H1 (cell line): ENCODE measurements around the gene MAD2L1BP. TPM values are rescaled to one million over a fixed set of nuclear protein-coding genes. Genes with fewer than 3 reads are reported as not detected.

Experiments
- KDM4A ChIP-seq: IDR thresholded peaks from one replicate; pipeline ENCODE4 v1.7.1; 2012; ENCODE audit warnings: low read depth, mild to moderate bottlenecking, moderate library complexity, low read length, inconsistent platforms; ENCODE audit not compliant: severe bottlenecking
- POLR2AphosphoS5 ChIP-seq: IDR thresholded peaks from 2 replicates; pipeline ENCODE4 v1.6.1; 2011; ENCODE audit warnings: low read depth, low read length
- YY1 ChIP-seq: IDR thresholded peaks from 2 replicates; pipeline ENCODE4 v1.6.1; 2011; ENCODE audit warnings: low read depth, mild to moderate bottlenecking, low read length
- polyA plus RNA-seq, 7 experiments: library from polyadenylated mRNA; depleted of rRNA in 3 of 7; stranded (reverse) in 5 of 7; unstranded in 2 of 7; fragments of >200 nt in 5 of 7; fragments of 200-250 nt in 2 of 7; gene quantifications; 1 replicate in 5 of 7; 2 replicates in 1 of 7; 4 replicates in 1 of 7; pipeline versions ENCODE4 v1.2.1 to v1.2.3, GENCODE V29; 2011 to 2013; ENCODE audit warnings: missing spikeins in 2 of 7, mixed read lengths in 2 of 7
- total RNA-seq: library from RNA; stranded (reverse); fragmentation: NEBNext Ultra II Directional; extraction: Animal tissue kit (Norgen Biotek cat#: 25700); gene quantifications from 2 replicates; pipeline ENCODE4 v1.2.1, GENCODE V29; 2021
- TF ChIP-seq, protein P1 (sequence below): fragments of 300-600 bp; sonication (generic); IDR thresholded peaks from 2 replicates; pipeline ENCODE4 v1.7.1; 2012; ENCODE audit warnings: low read length, moderate library complexity, mild to moderate bottlenecking, inconsistent platforms; ENCODE audit not compliant: insufficient replicate concordance

MAD2L1BP gene
- total and polyA plus RNA-seq, 2 of the 8 experiments (the other 6 are each of a cell fraction or from before 2014, with no cell fraction given), result 35.5 to 70.0 TPM

DNA sequence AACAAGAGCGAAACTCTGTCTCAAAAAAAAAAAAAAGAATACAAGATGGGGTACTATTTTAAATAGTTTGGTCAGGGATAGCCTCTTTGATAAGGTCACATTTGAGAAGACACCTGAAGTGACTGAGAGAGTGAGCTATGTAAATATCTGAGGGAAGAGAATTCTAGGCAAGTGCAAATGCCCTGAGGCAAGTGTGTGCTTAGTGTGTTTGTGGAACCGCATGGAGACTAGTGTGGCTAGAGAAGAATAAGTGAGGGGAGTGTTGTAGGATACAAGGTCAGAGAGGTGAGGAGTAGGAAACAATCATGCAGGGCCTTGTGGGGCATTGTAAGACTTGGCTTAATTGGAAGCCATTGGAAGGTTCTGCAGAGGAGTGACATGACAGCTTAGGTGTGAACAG lies 12.6 kb downstream of the MAD2L1BP start (continued):
- TF ChIP-seq, protein P1, sequence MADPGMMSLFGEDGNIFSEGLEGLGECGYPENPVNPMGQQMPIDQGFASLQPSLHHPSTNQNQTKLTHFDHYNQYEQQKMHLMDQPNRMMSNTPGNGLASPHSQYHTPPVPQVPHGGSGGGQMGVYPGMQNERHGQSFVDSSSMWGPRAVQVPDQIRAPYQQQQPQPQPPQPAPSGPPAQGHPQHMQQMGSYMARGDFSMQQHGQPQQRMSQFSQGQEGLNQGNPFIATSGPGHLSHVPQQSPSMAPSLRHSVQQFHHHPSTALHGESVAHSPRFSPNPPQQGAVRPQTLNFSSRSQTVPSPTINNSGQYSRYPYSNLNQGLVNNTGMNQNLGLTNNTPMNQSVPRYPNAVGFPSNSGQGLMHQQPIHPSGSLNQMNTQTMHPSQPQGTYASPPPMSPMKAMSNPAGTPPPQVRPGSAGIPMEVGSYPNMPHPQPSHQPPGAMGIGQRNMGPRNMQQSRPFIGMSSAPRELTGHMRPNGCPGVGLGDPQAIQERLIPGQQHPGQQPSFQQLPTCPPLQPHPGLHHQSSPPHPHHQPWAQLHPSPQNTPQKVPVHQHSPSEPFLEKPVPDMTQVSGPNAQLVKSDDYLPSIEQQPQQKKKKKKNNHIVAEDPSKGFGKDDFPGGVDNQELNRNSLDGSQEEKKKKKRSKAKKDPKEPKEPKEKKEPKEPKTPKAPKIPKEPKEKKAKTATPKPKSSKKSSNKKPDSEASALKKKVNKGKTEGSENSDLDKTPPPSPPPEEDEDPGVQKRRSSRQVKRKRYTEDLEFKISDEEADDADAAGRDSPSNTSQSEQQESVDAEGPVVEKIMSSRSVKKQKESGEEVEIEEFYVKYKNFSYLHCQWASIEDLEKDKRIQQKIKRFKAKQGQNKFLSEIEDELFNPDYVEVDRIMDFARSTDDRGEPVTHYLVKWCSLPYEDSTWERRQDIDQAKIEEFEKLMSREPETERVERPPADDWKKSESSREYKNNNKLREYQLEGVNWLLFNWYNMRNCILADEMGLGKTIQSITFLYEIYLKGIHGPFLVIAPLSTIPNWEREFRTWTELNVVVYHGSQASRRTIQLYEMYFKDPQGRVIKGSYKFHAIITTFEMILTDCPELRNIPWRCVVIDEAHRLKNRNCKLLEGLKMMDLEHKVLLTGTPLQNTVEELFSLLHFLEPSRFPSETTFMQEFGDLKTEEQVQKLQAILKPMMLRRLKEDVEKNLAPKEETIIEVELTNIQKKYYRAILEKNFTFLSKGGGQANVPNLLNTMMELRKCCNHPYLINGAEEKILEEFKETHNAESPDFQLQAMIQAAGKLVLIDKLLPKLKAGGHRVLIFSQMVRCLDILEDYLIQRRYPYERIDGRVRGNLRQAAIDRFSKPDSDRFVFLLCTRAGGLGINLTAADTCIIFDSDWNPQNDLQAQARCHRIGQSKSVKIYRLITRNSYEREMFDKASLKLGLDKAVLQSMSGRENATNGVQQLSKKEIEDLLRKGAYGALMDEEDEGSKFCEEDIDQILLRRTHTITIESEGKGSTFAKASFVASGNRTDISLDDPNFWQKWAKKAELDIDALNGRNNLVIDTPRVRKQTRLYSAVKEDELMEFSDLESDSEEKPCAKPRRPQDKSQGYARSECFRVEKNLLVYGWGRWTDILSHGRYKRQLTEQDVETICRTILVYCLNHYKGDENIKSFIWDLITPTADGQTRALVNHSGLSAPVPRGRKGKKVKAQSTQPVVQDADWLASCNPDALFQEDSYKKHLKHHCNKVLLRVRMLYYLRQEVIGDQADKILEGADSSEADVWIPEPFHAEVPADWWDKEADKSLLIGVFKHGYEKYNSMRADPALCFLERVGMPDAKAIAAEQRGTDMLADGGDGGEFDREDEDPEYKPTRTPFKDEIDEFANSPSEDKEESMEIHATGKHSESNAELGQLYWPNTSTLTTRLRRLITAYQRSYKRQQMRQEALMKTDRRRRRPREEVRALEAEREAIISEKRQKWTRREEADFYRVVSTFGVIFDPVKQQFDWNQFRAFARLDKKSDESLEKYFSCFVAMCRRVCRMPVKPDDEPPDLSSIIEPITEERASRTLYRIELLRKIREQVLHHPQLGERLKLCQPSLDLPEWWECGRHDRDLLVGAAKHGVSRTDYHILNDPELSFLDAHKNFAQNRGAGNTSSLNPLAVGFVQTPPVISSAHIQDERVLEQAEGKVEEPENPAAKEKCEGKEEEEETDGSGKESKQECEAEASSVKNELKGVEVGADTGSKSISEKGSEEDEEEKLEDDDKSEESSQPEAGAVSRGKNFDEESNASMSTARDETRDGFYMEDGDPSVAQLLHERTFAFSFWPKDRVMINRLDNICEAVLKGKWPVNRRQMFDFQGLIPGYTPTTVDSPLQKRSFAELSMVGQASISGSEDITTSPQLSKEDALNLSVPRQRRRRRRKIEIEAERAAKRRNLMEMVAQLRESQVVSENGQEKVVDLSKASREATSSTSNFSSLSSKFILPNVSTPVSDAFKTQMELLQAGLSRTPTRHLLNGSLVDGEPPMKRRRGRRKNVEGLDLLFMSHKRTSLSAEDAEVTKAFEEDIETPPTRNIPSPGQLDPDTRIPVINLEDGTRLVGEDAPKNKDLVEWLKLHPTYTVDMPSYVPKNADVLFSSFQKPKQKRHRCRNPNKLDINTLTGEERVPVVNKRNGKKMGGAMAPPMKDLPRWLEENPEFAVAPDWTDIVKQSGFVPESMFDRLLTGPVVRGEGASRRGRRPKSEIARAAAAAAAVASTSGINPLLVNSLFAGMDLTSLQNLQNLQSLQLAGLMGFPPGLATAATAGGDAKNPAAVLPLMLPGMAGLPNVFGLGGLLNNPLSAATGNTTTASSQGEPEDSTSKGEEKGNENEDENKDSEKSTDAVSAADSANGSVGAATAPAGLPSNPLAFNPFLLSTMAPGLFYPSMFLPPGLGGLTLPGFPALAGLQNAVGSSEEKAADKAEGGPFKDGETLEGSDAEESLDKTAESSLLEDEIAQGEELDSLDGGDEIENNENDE, result no peak
- TF ChIP-seq POLR2AphosphoS5 (no peak), YY1 (no peak), KDM4A (no peak)
